GM19351 (cell line): Measurements from ENCODE around the gene S100A8.

Experiments used
- ATAC-seq: cut with Tn5 transposase; IDR thresholded peaks from one replicate; pipeline ENCODE4 v1.9.1; 2021; ENCODE audit warnings: mild to moderate bottlenecking, moderate library complexity; ENCODE audit not compliant: unreplicated experiment

S100A8 gene

DNA sequence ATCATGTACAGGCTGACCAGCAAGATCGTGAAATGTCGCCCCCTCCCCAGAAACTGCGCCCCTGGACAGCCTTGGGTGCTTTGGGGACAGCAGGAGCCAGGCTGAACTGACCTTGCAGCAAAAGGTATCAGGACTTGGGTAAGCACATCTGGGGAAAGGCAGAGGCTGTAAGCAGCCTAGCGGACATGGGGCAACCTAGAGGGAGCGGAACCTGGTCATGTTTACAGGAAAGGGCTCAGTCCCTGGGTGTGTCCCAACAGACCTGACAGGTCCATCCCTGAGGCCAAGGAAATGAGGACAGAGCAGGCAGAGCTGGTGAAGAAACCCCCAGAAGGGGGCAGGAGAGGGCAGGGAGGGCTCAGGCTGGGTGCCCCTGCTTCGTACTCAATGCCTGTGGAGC lies 3.1 kb upstream of the S100A8 start:
- ATAC-seq = no peak

DNA sequence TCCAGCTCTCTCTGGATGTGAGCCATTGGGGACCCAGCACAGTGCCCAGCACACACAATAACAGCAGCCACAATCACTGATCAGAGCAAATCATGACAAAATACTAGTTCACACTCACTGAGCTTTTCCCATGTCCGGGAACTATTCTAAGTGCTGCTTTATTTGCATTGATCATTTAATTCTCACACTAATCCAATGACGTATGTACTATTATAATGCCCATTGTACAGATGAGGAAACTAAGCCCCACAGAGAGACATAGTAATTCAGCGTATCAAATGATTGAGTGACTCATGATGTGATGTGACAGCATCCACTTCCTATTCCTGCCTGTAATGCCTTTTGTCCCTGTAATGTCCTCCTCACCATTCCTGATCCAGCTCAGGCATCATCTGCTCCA lies 1.9 kb upstream of the S100A8 start:
- no peak for ATAC-seq

DNA sequence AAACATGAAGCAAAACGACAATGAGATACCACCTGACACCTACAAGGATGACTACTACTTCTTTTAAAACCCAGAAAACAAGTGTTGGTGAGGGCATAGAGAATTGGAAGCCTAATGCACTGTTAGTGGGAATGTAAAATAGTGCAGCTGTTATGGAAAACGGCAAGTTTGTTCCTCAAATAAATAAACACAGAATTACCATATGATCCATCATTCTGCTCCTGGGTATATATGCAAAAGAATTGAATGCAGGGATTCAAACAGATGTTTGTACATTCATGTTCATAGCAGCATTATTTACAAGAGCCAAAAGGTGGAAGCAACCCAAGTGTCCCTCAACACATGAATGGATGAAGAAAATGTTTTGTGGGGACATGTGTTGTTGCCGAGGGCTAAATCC lies 1.4 kb upstream of the S100A8 start:
- ATAC-seq = no peak

GRCh38 chr1:153389973-153390879 lies 647 bp downstream of the S100A8 start:
- ATAC-seq = no peak

DNA sequence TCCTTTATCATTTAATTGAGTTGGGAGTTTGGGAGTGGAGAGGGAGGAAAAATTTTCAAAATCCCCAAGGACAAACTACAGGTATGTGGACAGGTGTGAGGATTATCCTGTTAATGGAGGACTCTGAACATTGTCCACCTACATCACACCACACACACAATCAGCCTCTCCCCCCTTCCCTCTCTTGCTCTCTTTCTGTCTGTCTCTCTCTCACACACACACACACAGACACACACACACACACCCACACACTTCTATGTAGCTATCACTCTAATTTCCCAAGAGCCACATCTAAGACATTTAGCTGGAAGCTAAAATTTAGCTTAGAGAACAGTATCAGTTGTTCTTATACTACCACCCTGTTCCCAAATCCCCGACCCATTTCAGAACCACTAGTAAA lies 1.5 kb downstream of the S100A8 start:
- no peak for ATAC-seq

GRCh38 chr1:153387785-153388184 lies 3.1 kb downstream of the S100A8 start:
- ATAC-seq = no peak

DNA sequence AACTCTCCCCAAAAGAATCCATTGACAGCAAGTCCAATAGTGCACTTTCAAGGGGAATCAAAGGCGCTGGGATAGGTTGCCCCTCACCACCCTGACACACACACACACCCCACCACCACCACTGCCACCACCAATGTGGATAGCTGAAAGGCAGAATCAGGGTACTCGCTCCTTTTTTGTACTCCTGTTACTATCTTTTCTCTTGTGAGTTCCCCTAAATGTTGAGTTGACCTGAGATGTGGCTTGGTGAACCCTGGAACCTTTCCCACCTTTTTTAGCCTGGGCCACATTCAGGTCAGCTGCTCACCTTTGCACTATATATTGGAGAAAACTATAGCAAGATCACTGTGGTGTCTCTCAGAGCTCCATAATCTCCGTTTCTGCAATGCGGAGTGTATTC lies 3.9 kb downstream of the S100A8 start:
- ATAC-seq = no peak

GRCh38 chr1:153386500-153386901 lies 4.4 kb downstream of the S100A8 start:
- ATAC-seq = no peak

DNA sequence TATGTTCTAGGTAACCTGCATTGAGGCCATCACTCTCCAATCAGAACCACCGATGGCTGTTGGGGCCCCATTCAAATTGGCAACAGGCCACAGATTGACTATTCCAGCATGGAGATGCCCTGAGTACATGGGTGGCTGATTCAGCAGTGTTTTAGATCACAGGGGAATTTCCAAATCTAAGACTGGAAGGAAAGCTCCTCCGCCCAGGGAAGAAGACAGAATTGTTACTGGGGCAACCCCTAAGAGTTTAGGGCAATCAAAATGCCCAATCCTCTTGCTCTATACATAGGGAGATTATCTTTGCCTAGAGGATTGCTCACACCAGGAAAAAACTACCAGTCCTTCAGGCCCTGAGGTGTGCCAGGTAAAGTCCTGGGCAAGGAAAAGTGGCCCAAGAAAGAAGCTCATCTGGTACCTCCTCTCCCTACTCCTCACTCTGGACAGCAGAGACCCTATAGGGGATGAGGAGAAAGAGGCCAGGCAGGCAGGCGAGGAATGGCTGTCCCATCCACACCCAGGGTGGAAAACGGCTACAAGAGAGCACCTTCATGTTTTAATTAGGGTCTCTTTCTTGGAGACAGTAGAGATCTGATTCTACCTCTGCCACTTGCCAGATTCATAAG lies 5.8 kb downstream of the S100A8 start:
- no peak for ATAC-seq

DNA sequence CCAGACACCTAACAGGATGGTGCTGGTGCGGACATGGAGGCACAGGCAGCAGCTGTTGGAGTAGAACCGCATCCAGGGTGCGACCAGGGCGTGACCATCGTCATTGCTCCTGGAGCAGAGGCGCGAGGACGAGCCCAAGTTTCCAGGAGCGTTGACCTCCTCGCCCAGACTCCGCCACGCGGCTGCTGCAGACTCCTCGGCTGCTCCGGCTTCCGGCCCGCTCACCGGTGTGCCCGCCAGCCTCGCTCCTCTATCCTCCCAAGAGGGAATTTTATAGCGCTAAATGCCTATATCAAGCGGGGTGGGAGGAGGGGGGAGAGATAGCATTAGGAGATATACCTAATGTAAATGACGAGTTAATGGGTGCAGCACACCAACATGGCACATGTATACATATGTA lies 10.2 kb downstream of the S100A8 start:
- no peak for ATAC-seq

- ATAC-seq = no peak
These were observed 11.3 kb downstream of the S100A8 start for GRCh38 chr1:153379591-153379990.

DNA sequence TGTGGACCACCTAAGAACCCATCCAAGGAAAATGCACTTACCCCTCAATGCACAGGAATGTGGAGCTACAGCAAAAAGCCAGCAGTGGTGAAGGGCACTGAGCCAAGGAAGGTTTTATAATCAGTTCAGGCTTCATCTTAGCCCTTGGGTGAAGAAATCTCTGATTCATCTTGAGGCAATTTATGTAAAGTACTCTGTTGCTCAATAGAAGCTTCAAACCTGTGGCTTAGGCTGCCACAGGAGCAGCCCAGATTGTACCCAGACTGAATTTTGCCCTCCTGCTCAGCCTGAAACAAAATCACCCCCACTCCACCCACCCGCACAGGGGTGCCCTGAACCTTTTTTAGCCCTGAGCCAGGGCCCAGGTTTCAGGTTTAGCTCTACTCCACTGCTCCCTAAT lies 15.4 kb downstream of the S100A8 start, which contains the start of gene S100A12:
Gene S100A12 (minus strand): TSS at position 111 of the 400 bp plus-strand sequence. CDS start 1,029 bp downstream, outside the sequence.
- ATAC-seq = no peak

- no peak for ATAC-seq
These were observed 16.8 kb downstream of the S100A8 start for GRCh38 chr1:153374071-153374470.

DNA sequence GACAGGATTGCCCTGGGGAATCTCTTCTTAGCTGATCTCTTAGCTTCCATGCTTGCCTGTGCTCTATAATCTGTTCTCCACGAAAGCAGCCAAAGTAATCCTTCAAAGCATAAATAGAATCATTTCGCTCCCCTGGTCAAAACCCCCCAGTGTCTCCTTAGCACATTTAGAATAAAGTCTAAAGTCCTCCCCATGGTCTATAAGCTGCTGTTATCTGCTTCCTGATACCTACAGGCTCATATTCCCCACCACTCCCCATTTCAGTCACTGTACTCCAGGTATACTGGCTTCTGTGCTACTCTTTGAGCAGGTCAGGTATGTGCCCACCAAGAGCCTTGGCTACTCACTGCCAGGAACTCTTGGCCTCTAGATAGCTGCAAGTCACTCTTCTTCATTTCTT lies 18.3 kb downstream of the S100A8 start:
- no peak for ATAC-seq

GRCh38 chr1:153371231-153371630 lies 19.6 kb downstream of the S100A8 start:
- no peak for ATAC-seq

DNA sequence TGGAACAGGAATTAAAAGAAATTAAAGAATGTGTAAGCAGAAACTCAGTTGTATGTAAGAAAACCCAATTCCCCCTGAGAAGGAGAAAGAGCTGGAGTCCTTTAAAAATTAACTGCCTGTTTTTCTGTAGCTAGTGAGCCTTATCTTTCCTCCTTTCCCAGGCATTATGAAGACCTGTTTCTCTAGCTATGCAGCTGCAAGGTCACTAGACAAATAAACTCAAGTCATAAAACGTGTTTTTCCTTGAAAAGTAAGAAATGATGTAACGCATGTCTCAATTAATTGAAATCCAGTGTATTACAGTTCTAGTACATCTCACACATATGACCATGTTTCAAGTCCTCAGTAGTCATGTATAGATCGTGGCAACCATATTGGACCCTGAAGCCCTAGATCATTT lies 20.7 kb downstream of the S100A8 start:
- ATAC-seq = no peak

GRCh38 chr1:153368495-153368894 lies 22.4 kb downstream of the S100A8 start:
- ATAC-seq = no peak

DNA sequence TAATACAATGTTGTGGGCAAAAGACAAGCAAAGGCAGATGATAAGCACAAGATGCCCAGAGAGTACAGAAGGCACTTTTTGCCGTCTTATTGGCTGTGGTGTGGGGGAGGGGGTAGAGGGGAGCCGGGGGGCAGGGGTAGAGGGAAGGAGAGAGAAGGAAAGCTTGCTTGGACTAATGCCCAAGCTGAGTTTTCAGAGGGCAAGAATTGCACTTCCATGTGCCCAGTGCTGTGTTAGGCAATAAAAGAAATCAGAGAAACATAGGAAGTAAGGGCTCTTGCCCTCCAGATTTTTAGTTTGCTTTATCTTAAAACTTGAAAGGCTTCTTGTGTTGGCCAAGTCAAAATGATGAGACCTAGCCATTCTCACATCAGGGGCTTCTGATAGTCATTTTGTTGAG lies 23.8 kb downstream of the S100A8 start:
- ATAC-seq = no peak

- no peak for ATAC-seq
These were observed 24.6 kb downstream of the S100A8 start for GRCh38 chr1:153366261-153366660.

- ATAC-seq = no peak
These were observed 25.2 kb downstream of the S100A8 start for GRCh38 chr1:153365696-153366095.

DNA sequence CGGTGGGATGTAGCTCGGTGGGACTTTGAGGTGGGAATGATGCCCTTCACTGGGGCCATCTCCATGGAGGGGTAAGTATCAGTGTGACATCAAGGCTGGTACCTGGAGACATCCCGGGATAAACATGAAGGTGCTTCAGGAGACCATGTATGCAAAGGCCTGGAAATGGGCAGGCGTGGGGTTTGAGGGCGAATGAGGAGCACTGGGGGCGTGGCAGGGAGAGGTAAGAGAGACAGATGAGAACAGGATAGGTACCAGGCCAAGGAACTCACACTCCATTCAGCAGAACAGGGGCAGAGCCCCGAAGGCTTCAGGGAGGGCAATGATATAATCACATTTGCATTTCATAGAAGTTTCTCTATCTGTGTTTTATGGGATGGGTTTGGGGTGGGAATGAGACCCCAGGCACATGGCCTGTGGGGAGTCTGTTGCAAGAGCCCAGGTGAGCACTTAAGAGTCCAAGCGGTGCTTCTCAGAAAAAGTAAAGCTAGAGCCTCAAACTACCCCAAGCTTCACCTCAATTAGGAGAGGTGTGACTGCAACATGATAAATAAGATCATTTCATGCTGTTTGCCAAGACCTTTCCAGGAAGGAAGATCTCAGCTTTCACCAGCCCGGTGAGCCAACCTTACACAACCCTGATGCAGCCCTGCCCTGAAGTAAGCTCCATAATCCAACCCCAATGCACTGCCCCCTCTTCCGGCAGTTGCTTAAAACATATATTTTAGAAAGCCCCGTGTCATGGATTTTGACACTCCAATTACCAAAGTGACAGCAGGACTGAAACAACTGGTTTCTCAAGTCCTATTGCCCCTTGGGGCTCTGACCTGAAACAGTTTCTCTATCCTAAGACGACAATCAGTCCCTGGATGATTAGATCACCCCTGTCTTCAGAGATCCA lies 25.9 kb downstream of the S100A8 start:
- ATAC-seq = no peak
